ENCODE data around the gene CMTM2. TPM values are rescaled to one million over a fixed set of nuclear protein-coding genes. Genes with fewer than 3 reads are reported as not detected.

Gene CMTM2
- total and polyA plus RNA-seq, 10 donors = 0.70 to 54.6 (median 8.8) TPM

GRCh38 chr16:66537236-66537635, 42.0 kb upstream of the CMTM2 start:
- H3K4me3 ChIP-seq = no peak overlapping the region
- intact Hi-C loops (cut with DNase I; ENCODE audit: low total_unique reads) = no loop called here
- TF ChIP-seq CTCF (IDR thresholded peaks at IDR 0.05 in 8 of 11, conservative IDR thresholded peaks at IDR 0.05 in 3 of 11) (no peak), POLR2AphosphoS5 (IDR thresholded peaks at IDR 0.05) (no peak), POLR2A (IDR thresholded peaks at IDR 0.05) (no peak)
- no peak for DNase-seq
- no peak overlapping the region for H3K27ac ChIP-seq
- no peaks in the 10 kb centered on the region for H3K9me3 ChIP-seq
- H3K4me1 ChIP-seq = peaks cover 12 to 51% (median 24%) of the 10 kb centered on the region in 6 donors
- H3K27me3 ChIP-seq (replicated peaks in 1 of 7) = no peaks in the 10 kb centered on the region
- peaks cover 0 to 74% (median 0%) of the 10 kb centered on the region in 6 donors for H3K36me3 ChIP-seq
- WGBS, 5 donors = 89 to 94% (median 93%) methylated on average over 2 of the region's 2 CpGs

GRCh38 chr16:66538910-66539309, 40.4 kb upstream of the CMTM2 start:
- DNase-seq = no peak
- Histone ChIP-seq H3K4me1 (peaks cover 12 to 59% (median 30%) of the 10 kb centered on the region in 6 donors), H3K27ac (peak overlapping the region in 2 of 8 donors; percentile 31 to 43), H3K27me3 (replicated peaks in 1 of 7) (no peaks in the 10 kb centered on the region), H3K36me3 (peaks cover 0 to 70% (median 0%) of the 10 kb centered on the region in 6 donors), H3K4me3 (no peak overlapping the region), H3K9me3 (no peaks in the 10 kb centered on the region)
- no peak for TF ChIP-seq CTCF (IDR thresholded peaks at IDR 0.05 in 8 of 11, conservative IDR thresholded peaks at IDR 0.05 in 3 of 11)
- no peak for TF ChIP-seq POLR2A (IDR thresholded peaks at IDR 0.05)
- no peak for TF ChIP-seq POLR2AphosphoS5 (IDR thresholded peaks at IDR 0.05)
- 73 to 84% (median 81%) methylated on average over 5 of the region's 5 CpGs for WGBS, 5 donors
- intact Hi-C loops (cut with DNase I; ENCODE audit: low total_unique reads) = no loop called here

- no peaks in the 10 kb centered on the region for H3K27me3 ChIP-seq (replicated peaks in 1 of 7)
- intact Hi-C loops (cut with DNase I; ENCODE audit: low total_unique reads) = no loop called here
- WGBS, 5 donors = 30 to 45% (median 43%) methylated on average over 3 of the region's 3 CpGs
- TF ChIP-seq CTCF (IDR thresholded peaks at IDR 0.05 in 8 of 11, conservative IDR thresholded peaks at IDR 0.05 in 3 of 11) = no peak
- peak in 1 of 3 donors; percentile 76 for TF ChIP-seq POLR2AphosphoS5 (IDR thresholded peaks at IDR 0.05)
- TF ChIP-seq POLR2A (IDR thresholded peaks at IDR 0.05) = no peak
- H3K27ac ChIP-seq = peak overlapping the region in 3 of 8 donors; percentile 26 to 43 (median 41)
- H3K9me3 ChIP-seq = no peaks in the 10 kb centered on the region
- peaks cover 0 to 68% (median 0%) of the 10 kb centered on the region in 6 donors for H3K36me3 ChIP-seq
- no peak for DNase-seq
- H3K4me3 ChIP-seq = peak overlapping the region in 1 of 8 donors; percentile 9
- peaks cover 12 to 62% (median 40%) of the 10 kb centered on the region in 6 donors for H3K4me1 ChIP-seq
Observed at GRCh38 chr16:66539623-66540469, 39.4 kb upstream of the CMTM2 start.
